Epidermal melanocyte (primary cell): Measurements from ENCODE around the gene C6orf141.

Experiments
- DNase-seq: peaks from one replicate; pipeline ENCODE4 v3.0.0; 2011; ENCODE audit warnings: low spot score; ENCODE audit not compliant: insufficient read length

C6orf141 gene

GRCh38 chr6:49550492-49551077 lies at the start of gene C6orf141:
C6orf141 (plus strand) TSS chr6:49550668; CDS start chr6:49550793, 125 bp downstream.
- no peak for DNase-seq

GRCh38 chr6:49504666-49505065 lies 45.8 kb upstream of the C6orf141 start:
- no peak for DNase-seq

DNA sequence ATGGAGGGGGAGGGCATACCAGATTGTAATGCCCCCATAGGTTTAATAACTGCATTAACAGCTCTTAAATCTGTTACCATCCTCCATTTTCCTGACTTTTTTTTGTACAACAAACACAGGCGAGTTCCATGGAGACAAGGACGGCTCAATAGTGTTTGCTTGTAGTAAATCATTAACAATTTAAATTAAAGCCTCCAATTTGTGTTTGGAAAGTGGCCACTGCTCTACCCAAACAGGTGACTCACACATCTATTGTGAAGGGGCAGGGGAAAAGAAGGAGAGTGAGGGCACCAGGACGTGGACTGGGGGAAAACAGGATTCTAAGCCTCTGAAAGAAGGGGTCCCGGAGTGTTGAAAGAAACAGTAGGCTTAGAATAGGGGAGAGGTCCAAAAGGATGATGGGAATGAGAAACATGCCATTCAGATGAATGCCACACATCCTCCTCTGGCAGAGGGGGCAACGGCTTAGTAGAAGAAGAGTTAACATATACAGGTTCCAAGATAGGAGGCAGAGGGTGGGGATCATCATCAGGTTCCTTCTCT lies 43.8 kb upstream of the C6orf141 start:
- DNase-seq, result no peak

GRCh38 chr6:49509342-49509741 lies 41.1 kb upstream of the C6orf141 start:
- DNase-seq, result no peak

- DNase-seq, result no peak
Observed at GRCh38 chr6:49513153-49513989, 37.1 kb upstream of the C6orf141 start.

- DNase-seq, result no peak
Observed at GRCh38 chr6:49514571-49515484, 35.6 kb upstream of the C6orf141 start.

DNA sequence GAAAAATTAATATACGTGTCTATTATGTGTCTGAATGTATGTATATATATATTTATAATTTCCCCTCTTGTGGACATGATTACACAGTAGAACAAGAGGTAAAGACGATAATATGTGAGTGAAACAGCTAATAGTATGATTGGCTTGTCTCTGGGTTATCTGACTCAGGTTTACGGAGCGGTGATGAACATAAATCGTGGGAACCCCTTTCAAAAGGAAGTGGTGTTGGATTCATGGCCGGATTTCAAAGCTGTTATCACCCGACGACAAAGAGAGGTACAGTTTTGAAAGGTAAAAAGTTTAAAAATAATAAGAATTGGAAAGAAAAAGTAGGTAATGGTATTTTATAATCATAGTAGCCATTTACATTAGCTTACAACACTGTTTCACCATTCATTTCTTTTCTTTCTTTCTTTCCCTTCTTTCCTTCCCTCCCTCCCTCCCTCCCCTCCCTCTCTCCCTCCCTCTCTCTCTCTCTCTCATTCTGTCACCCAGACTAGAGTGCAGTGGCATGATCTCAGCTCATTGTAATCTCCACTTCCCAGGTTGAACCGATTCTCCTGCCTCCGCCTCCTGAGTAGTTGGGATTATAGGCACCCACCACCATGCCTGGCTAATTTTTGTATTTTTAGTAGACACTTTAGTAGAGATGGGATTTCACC lies 34.9 kb upstream of the C6orf141 start:
- DNase-seq, result no peak

DNA sequence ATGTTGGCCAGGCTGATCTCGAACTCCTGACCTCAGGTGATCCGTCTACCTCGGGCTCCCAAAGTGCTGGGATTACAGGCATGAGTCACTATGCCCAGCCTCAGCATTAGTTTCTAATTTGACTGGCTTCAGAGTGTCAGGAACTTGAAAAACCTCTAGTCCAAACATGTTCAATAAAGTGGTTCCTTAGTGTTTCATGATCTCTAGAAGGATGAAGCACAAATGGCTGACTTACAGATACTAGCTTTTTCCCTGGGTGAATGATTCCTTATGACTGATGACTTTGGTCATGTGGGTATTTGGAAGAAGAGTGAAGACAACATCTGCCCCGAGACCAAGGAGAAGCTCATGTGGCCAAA lies 34.3 kb upstream of the C6orf141 start:
- DNase-seq, result no peak

GRCh38 chr6:49517919-49518318 lies 32.5 kb upstream of the C6orf141 start:
- DNase-seq, result no peak

DNA sequence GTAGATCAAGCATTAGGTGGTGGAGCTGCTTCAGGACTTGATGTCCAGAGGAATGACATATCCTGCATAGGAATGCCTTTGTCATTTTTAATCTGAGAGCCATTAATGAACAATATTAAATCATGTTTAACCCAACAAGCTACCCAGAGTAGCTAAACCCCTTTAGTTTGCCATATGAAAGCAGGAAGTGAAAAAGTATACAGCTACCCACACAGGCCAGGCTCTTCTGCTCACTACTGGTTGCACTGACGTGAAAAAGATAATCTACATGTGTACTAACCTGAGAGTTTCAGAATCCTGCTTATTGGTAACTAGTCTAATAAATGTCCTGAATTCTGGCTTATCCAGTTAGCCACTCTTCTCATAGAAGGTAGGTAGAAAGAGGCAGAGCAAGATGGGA lies 30.8 kb upstream of the C6orf141 start:
- DNase-seq, result no peak

DNA sequence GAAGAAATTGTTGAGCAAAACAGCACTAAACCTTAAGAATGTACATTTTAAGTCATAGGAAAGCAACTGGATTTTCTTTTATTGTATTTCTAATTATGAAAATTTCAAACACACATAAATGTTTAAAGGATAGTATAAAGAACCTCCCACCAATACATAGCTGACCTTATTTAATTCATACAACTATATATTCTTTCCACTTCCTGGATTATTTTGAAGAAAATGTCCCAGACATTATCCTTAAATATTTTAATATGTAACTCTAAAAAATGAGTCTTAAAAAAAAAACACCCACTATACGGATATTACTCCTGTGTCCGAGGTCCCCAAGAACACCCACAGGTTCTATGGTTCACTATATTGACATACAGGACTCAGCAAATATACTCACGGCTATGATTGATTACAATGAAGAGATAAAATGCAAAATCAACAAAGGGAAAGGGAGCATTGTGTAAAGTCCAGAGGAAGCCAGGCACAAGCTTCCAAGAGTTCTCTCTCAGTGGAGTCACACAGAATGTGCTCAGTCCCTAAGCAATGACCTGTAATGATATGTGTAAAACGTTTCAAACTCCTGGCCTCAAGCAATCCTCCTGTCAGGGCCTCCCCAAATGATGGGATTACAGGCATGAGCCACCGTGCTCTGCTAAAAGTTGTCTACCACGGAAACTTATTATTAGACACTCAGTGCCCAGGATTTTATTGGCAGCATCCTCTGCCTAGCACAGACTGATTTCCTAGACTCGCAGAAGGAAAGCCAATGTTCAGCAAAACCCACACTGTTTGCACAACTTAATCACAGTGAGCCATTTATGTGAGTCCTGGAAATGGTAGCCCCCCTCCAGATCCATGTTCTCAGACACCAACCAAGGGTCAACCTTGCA lies 27.5 kb upstream of the C6orf141 start:
- DNase-seq, result no peak

GRCh38 chr6:49523901-49524300 lies 26.6 kb upstream of the C6orf141 start:
- no peak for DNase-seq

DNA sequence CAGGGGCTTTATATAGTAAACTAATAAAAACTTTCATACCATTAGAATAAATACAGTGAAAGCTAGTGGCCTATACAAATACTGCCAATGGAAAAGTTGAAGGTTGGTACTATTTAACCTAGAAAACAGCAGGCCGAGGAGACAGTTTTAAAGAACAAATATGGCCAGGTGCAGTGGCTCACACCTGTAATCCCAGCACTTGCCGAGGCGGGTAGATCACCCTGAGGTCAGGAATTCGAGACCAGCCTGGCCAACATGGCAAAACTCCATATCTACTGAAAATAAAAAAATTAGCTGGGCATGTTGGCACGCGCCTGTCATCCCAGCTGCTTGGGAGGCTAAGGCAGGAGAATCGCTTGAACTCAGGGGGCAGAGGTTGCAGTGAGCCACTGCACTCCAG lies 25.9 kb upstream of the C6orf141 start:
- no peak for DNase-seq

GRCh38 chr6:49526598-49526997 lies 23.9 kb upstream of the C6orf141 start:
- no peak for DNase-seq

DNA sequence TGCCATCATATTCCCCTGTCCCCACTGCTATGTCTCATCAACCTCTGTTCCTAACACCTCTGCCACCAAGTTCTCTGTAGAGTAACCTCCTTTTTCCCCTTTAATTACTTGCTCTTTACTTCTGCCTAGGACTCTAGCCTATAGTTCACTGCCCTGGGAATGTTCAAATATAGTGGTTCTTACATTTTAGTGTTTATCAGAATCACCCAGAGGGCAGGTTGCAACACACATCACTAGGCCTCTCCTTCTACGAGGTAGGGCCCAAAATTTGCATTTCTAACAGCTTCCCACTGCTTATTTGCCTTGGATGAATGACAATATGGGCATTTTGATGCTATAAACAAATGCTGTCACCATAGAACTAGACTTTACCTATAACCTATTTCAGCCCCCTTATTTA lies 23.1 kb upstream of the C6orf141 start:
- DNase-seq, result no peak

- DNase-seq, result no peak
Observed at GRCh38 chr6:49528571-49528970, 21.9 kb upstream of the C6orf141 start.

GRCh38 chr6:49530141-49530776 lies 20.2 kb upstream of the C6orf141 start:
- no peak for DNase-seq

DNA sequence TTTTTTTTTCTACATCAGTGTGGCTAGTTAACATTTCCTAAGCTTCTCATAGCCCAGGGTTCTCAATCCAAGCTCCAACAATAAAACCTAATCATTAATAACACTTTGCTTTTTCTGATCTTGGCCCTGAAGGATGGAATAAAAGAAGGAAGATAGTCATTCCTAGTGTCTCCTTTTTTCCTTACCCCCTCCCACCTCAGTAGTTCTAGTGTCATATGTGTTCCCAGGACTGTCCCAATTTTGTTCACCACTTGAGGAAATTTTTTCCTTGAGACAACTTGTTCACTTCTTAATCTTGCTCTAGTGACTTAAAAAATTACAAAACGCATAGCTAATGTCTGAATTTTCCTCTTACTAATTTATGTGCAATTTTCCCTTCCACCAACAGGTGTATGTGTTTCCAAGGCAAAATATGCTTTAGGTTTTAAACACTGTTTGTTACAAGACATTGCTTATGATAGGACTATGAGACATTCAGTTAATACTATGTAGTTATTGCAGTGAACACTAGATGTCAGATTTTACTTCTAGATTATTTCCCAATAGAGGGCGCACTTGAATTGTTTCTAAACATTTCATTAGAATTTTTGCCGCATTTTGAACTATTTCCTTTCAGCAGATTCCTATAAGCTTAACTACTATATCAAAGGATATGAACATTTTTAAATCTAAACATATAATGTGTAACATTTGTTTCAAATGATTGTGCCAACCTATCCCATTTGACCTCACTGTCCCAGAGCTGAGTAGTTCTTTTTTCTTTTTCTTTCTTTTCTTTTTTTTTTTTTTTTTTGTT lies 18.5 kb upstream of the C6orf141 start:
- DNase-seq, result peak; percentile 37

GRCh38 chr6:49535795-49536194 lies 14.7 kb upstream of the C6orf141 start:
- DNase-seq, result no peak
